WTC11 (cell line): Measurements from ENCODE around the gene NRSN2. TPM values are rescaled to one million over a fixed set of nuclear protein-coding genes. Genes with fewer than 3 reads are reported as not detected.

Experiments used
- ATAC-seq: fragments of 200-7000 bp; cut with Tn5 transposase; 2 replicates; pipeline ENCODE4 v1.10.0; 2021; ENCODE audit warnings: mild to moderate bottlenecking, moderate library complexity
- CTCF ChIA-PET: fragments of 300-600 bp; sonication (Branson Sonifier 250); formaldehyde crosslinking; loops from one replicate; lab custom pipeline; 2021; ENCODE audit warnings: antibody characterized with exemption; lab: Charles Lee
- POLR2A ChIA-PET: fragments of 350-600 bp; sonication (Branson Sonifier 250); formaldehyde crosslinking; loops from one replicate; lab custom pipeline; 2021; ENCODE audit warnings: antibody characterized with exemption; lab: Charles Lee
- DNase-seq: peaks from one replicate; pipeline ENCODE4 v3.0.0; 2021; ENCODE audit warnings: low spot score
- H3K27ac Mint-ChIP-seq: 2 replicates; pipeline ENCODE4 v1.8.0; 2021; ENCODE audit warnings: mixed read lengths
- H3K27me3 Mint-ChIP-seq: 2 replicates; pipeline ENCODE4 v1.8.0; 2021; ENCODE audit warnings: low read depth, mild to moderate bottlenecking, moderate library complexity, mixed read lengths
- H3K36me3 Mint-ChIP-seq: 2 replicates; pipeline ENCODE4 v1.8.0; 2021; ENCODE audit warnings: mixed read lengths
- H3K4me1 Mint-ChIP-seq: 2 replicates; pipeline ENCODE4 v1.8.0; 2022; ENCODE audit warnings: mixed read lengths
- H3K4me3 Mint-ChIP-seq: 2 replicates; pipeline ENCODE4 v1.8.0; 2021; ENCODE audit warnings: mild to moderate bottlenecking, moderate library complexity, mixed read lengths
- H3K9me3 Mint-ChIP-seq: 2 replicates; pipeline ENCODE4 v1.8.0; 2021; ENCODE audit warnings: mixed read lengths
- E2F5 ChIP-seq: sonication (generic); formaldehyde crosslinking; IDR thresholded peaks from 2 replicates; pipeline ENCODE4 v1.8.1; 2022; ENCODE audit warnings: mild to moderate bottlenecking, moderate library complexity, missing genetic modification reagents
- FOXP1 ChIP-seq: sonication (generic); formaldehyde crosslinking; IDR thresholded peaks from 2 replicates; pipeline ENCODE4 v1.8.0; 2022; ENCODE audit warnings: missing genetic modification reagents, mild to moderate bottlenecking, moderate library complexity, borderline replicate concordance
- GABPB1 ChIP-seq: sonication (generic); formaldehyde crosslinking; IDR thresholded peaks from 2 replicates; pipeline ENCODE4 v1.8.1; 2023; ENCODE audit warnings: mild to moderate bottlenecking, missing genetic modification reagents
- GRHL2 ChIP-seq: fragments of 250-450 bp; sonication (Bioruptor Pico); IDR thresholded peaks from 2 replicates; pipeline ENCODE4 v1.8.0; 2022; ENCODE audit warnings: mild to moderate bottlenecking, moderate library complexity; ENCODE audit not compliant: insufficient replicate concordance, severe bottlenecking
- NFATC4 ChIP-seq: fragments of 250-450 bp; sonication (Bioruptor Pico); IDR thresholded peaks from 2 replicates; pipeline ENCODE4 v1.9.0; 2021; ENCODE audit warnings: mild to moderate bottlenecking
- NFYB ChIP-seq: sonication (generic); formaldehyde crosslinking; conservative IDR thresholded peaks from 2 replicates; pipeline ENCODE4 v1.8.0; 2022; ENCODE audit warnings: low read depth, missing genetic modification reagents
- PRDM15 ChIP-seq: sonication (generic); formaldehyde crosslinking; IDR thresholded peaks from 2 replicates; pipeline ENCODE4 v1.8.0; 2022; ENCODE audit warnings: missing genetic modification reagents
- PRRX2 ChIP-seq: fragments of 250-450 bp; sonication (Bioruptor Pico); IDR thresholded peaks from 2 replicates; pipeline ENCODE4 v1.8.0; 2021; ENCODE audit warnings: mild to moderate bottlenecking
- SP1 ChIP-seq: sonication (generic); formaldehyde crosslinking; conservative IDR thresholded peaks from 2 replicates; pipeline ENCODE4 v1.8.1; 2022; ENCODE audit warnings: missing genetic modification reagents
- TEAD1 ChIP-seq: sonication (generic); formaldehyde crosslinking; IDR thresholded peaks from 2 replicates; pipeline ENCODE4 v1.8.0; 2022; ENCODE audit warnings: mild to moderate bottlenecking, missing genetic modification reagents
- TP53 ChIP-seq: sonication (generic); formaldehyde crosslinking; IDR thresholded peaks from 2 replicates; pipeline ENCODE4 v1.8.1; 2023; ENCODE audit warnings: mild to moderate bottlenecking, missing genetic modification reagents
- USF2 ChIP-seq: sonication (generic); formaldehyde crosslinking; IDR thresholded peaks from 2 replicates; pipeline ENCODE4 v1.8.1; 2023; ENCODE audit warnings: mild to moderate bottlenecking, missing genetic modification reagents, moderate library complexity
- total RNA-seq: library from RNA; stranded (reverse); gene quantifications from 3 replicates; pipeline ENCODE4 v1.2.3, GENCODE V29; 2021
- TF ChIP-seq, protein P1 (sequence below): sonication (generic); formaldehyde crosslinking; IDR thresholded peaks from 2 replicates; pipeline ENCODE4 v1.8.0; 2023; ENCODE audit warnings: mild to moderate bottlenecking, missing genetic modification reagents
- TF ChIP-seq, protein P2 (sequence below): sonication (generic); formaldehyde crosslinking; IDR thresholded peaks from 2 replicates; pipeline ENCODE4 v1.8.1; 2023; ENCODE audit warnings: mild to moderate bottlenecking, moderate library complexity, missing genetic modification reagents
- TF ChIP-seq, protein P3 (sequence below): sonication (generic); formaldehyde crosslinking; IDR thresholded peaks from 2 replicates; pipeline ENCODE4 v1.8.0; 2022; ENCODE audit warnings: mild to moderate bottlenecking, missing genetic modification reagents

NRSN2 gene
- total RNA-seq, 1 experiment from 2014 or later: 23.0 TPM

- peaks cover 36% of the 10 kb centered on the region for H3K4me1 Mint-ChIP-seq
- H3K4me3 Mint-ChIP-seq: peak overlapping the region; percentile 72
- peaks cover 5% of the 10 kb centered on the region for H3K27me3 Mint-ChIP-seq
- ChIA-PET CTCF (interaction anchor here (0.5 to 5.3 kb wide), 8 partner anchors 11 to 47 kb away, joined by 3 to 39 read pairs (median 12); partner anchors contain the start of genes SOX12 and ZCCHC3), POLR2A (interaction anchor here (0.6 to 2.6 kb wide), 8 partner anchors 10 to 70 kb away, joined by 3 to 47 read pairs (median 4); partner anchors contain the start of genes NRSN2, SOX12 and TRIB3)
- TF ChIP-seq E2F5 (CRISPR knock-in tag) (no peak), FOXP1 (CRISPR knock-in tag) (no peak), USF2 (CRISPR knock-in tag) (peak; percentile 65), PRRX2 (no peak), TEAD1 (CRISPR knock-in tag) (peak; percentile 45; the same call in 1 of the 2 replicates), SP1 (CRISPR knock-in tag) (peak; percentile 62), NFATC4 (CRISPR knock-in tag) (no peak), GABPB1 (CRISPR knock-in tag) (peak; percentile 38; the same call in 1 of the 2 replicates), TP53 (peak; percentile 60; the same call in 1 of the 2 replicates), NFYB (CRISPR knock-in tag) (peak; percentile 68), PRDM15 (CRISPR knock-in tag) (peak; percentile 95), GRHL2 (CRISPR knock-in tag) (no peak)
- TF ChIP-seq, protein P1, sequence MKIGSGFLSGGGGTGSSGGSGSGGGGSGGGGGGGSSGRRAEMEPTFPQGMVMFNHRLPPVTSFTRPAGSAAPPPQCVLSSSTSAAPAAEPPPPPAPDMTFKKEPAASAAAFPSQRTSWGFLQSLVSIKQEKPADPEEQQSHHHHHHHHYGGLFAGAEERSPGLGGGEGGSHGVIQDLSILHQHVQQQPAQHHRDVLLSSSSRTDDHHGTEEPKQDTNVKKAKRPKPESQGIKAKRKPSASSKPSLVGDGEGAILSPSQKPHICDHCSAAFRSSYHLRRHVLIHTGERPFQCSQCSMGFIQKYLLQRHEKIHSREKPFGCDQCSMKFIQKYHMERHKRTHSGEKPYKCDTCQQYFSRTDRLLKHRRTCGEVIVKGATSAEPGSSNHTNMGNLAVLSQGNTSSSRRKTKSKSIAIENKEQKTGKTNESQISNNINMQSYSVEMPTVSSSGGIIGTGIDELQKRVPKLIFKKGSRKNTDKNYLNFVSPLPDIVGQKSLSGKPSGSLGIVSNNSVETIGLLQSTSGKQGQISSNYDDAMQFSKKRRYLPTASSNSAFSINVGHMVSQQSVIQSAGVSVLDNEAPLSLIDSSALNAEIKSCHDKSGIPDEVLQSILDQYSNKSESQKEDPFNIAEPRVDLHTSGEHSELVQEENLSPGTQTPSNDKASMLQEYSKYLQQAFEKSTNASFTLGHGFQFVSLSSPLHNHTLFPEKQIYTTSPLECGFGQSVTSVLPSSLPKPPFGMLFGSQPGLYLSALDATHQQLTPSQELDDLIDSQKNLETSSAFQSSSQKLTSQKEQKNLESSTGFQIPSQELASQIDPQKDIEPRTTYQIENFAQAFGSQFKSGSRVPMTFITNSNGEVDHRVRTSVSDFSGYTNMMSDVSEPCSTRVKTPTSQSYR (CRISPR knock-in tag): peak; percentile 86; the same call in 1 of the 2 replicates
- TF ChIP-seq, protein P2, sequence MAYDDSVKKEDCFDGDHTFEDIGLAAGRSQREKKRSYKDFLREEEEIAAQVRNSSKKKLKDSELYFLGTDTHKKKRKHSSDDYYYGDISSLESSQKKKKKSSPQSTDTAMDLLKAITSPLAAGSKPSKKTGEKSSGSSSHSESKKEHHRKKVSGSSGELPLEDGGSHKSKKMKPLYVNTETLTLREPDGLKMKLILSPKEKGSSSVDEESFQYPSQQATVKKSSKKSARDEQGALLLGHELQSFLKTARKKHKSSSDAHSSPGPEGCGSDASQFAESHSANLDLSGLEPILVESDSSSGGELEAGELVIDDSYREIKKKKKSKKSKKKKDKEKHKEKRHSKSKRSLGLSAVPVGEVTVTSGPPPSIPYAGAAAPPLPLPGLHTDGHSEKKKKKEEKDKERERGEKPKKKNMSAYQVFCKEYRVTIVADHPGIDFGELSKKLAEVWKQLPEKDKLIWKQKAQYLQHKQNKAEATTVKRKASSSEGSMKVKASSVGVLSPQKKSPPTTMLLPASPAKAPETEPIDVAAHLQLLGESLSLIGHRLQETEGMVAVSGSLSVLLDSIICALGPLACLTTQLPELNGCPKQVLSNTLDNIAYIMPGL (CRISPR knock-in tag): peak; percentile 26; the same call in 1 of the 2 replicates
- TF ChIP-seq, protein P3, sequence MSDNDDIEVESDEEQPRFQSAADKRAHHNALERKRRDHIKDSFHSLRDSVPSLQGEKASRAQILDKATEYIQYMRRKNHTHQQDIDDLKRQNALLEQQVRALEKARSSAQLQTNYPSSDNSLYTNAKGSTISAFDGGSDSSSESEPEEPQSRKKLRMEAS (CRISPR knock-in tag): 0 out of 2 replicates have a peak, but pooled peaks have one; percentile 32
- no peaks in the 10 kb centered on the region for H3K9me3 Mint-ChIP-seq
- no peaks in the 10 kb centered on the region for H3K36me3 Mint-ChIP-seq
- DNase-seq: peak; percentile 99
- ATAC-seq: peak; percentile 98
- peak overlapping the region; percentile 100 for H3K27ac Mint-ChIP-seq
Observed at GRCh38 chr20:309841-310644, 36.9 kb upstream of the NRSN2 start.
